Activated CD8-positive, alpha-beta memory T cell treated with anti-CD3 and anti-CD28 coated beads, Interleukin-2, amount 50 U/mL, for 24 hours (primary cell): ENCODE data around the gene CALY.

Source experiments
- DNase-seq: peaks from one replicate; pipeline ENCODE4 v3.0.0-alpha.2; 2020; ENCODE audit errors: extremely low read depth

Gene CALY

GRCh38 chr10:133366130-133366478 is 29.4 kb upstream of the CALY start:
- DNase-seq: no peak

GRCh38 chr10:133365461-133366129 is 28.9 kb upstream of the CALY start:
- DNase-seq: no peak

DNA sequence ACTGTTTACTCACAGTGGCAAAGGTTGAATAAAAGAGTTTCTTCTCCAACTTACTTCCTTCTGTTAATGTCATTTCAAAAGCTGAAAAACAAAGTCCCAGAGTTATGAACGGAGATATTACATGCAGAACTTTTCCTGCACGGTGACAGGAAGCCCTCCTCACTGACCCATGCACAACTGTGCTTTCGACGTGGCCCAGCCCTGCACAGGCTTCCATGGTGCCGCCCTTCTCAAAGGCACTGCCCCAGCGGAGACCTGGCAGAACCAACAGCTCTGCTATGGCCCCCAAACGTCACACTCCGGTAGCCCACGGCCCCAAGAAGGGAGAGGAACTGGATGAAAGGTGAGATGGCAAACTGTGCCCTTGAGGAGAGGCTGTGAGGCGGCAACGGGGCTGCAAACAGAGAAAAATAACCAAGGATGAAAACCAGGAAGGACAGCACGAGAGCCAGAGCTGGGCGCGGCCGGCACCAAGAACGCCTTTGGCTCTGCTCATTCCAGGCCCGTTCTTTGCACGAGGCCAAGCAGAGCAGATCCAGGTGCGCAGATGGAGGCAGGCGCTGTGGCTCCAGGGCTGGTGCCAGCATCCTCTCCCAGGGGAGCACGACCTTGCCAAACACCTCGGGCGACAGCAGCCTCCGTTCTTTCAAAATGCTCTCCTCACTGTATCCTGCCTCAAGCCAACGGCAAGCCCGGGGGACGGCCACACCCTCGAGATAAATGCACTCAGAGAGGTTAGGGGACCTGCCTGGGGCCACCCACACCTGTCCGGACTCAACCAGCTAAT is 28.1 kb upstream of the CALY start:
- no peak for DNase-seq

GRCh38 chr10:133362846-133363245 is 26.1 kb upstream of the CALY start:
- no peak for DNase-seq

DNA sequence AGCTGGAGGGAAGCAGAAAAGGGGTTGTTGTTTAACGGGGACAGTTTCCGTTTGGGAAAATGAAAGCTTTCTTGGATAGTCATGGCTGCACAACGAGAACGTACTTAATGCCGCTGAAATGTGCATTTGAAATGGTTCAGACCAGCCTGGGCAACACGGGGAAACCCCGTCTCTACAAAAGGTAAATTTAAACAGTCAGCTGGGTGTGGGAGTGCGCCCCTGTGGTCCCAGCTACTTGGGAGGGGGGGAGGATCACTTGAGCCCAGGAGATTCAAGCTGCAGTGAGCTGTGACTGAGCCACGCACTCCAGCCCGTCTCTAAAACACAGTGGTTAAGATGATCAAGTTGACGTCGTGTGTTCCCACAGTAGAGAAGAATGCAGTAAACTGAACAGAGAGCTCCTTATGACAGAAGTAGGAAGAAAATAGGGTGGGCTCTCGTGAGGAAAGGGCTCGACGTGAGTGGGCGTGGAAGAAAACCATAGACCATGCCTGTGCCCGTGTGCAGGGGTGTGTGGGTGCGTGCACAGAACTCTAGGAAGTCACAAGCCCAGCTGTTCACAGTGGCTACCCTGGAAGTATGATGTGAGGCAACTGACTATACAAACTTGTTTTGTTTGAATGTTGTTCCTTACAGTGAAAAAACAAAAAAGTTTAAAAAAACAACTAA is 25.2 kb upstream of the CALY start:
- no peak for DNase-seq

DNA sequence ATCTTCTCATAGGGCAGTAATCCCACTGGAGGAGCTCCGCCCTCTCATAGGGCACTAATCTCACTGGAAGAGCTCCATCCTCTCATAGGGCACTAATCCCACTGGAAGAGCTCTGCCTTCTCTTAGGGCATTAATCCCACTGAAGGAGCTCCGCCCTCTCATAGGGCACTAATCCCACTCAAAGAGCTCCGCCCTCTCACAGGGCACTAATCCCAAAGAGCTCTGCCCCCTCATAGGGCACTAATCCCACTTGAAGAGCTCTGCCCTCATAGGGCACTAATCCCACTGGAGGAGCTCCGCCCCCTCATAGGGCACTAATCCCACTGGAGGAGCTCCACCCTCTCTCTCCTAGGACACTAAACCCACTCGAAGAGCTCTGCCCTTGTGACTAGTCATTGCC is 24.5 kb upstream of the CALY start:
- no peak for DNase-seq

DNA sequence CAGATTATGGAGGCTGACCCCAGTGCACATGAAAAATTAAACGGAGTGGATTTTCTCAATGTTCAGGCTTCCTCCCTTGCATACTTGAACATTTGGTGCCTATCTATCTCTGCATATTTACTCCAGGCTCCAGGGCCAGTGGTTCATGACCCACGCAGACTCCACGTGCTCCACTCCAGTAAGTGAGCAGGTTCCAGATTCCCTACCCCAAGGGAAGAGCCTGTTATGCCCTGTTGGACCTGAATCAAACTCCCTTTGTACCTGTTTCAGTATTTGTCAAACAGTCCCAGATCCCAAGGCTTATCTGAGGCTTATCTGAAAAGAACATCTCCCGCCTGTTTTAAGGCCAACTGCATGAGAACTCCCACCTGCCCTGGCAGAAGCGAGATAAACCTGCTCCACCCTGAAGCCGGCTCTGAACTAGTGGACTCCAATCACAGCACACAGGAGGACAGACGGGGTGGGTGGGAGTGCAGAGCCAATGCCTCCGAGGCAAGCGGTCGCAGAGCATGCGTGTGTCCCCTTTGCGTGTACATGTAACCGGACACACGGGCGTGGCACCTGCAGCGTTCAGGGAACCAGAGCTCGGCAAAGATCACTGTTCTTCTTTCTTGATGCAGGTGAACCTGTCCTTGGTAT is 23.4 kb upstream of the CALY start:
- no peak for DNase-seq

- no peak for DNase-seq
These were observed 22.9 kb upstream of the CALY start for GRCh38 chr10:133359554-133359971.

DNA sequence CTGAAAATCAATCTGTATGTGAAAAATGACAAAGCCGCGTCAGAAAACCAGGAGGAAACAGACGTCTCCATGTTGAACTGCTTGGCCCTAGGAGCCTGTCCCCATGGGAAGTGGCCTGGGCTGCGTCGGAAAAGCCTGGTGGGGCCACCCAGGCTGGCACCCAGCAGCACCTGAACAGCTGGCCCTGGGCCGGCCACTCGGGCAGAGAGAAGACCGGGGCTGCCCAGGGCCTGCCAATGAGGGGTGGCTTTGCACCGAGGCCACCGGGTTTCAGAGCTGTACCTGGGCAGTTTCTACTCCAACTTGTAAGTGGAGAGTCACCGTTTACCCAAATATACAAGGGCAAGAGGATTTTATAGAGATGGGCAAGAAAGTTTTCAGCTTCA is 22.2 kb upstream of the CALY start:
- no peak for DNase-seq

DNA sequence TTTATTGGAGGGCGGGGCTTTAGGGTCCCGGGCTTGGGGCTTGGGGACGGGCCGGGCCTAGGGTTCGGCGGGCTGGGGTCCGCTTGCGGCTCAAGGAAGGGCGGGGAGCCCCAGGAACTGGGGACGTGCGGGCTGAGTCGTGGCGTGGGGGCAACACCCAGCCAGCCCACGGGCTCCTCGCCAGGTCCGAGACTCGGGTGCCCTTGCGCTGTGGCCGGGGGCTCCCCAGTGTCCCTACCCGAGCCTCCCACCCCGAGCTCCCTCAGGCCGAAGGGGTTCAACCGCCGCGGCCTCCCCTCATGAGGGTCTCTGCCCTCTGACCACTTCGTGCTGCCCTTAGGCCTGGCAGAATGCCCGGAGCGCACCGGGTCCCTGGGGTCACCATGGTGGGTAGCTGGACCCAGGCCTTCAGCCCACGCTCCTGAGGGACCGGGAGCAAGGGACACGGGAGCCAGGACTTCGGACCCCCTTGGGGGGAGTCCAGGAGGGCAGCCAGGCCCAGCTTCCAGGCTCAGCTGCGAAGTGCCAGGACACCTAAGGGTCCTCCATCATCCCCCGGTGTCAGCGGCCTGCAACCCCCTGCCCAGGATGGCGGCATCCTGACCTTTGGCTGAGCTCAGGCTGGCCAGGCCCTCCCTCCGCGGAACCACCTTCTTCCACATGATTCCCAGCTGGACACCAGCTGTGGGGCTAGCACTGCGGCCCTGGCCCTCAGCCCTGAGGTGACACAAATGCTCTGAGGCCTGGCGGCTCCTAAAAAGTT is 21.6 kb upstream of the CALY start:
- no peak for DNase-seq

DNA sequence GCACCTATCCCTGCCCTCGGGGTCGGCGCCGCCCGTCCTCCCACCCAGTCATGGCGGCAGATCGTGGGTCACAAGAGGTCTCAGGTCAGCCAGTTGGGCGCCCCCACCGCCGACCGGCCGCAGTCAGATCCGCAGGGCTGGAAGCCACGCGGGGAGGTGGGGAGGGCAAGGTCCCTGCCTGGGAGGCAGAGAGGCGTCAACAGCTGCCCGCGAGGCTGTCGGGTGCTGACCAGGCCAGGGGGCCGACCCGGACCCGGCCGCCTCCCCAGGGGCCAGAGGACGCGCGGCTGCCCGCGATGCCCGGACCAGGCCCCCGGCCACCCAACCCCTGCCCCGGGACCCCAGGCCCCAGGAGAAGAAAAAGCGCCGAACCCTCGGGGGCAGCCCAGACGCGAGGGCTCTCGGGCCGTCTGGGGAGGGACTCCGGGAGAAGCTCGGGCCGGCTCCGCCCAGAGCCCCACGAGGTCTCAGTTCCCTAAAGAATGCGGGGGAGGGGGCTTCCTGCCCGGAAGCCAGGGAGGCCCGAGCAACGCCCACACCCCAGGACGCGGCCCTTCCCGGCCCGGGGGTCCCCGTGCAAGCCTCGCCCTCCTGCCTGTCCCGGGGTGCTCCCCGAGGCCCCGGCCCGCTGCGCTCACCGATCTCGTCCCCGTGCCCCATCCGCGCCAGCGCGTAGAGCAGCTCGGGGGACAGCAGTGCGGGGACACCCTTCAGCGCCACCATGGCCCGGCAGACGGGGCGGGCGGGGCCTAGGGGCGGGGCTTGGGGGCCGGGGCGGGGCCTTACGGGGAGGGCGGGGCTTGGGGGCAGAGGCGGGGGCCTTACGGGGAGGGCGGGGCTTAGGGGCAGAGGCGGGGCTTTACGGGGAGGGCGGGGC is 20.8 kb upstream of the CALY start, which contains the start of gene FUOM:
Gene FUOM (minus strand): TSS at position 735 of the 877 bp plus-strand sequence. CDS start 12 bp downstream, at position 723.
- no peak for DNase-seq

GRCh38 chr10:133356549-133357284 is 20.0 kb upstream of the CALY start:
- no peak for DNase-seq

DNA sequence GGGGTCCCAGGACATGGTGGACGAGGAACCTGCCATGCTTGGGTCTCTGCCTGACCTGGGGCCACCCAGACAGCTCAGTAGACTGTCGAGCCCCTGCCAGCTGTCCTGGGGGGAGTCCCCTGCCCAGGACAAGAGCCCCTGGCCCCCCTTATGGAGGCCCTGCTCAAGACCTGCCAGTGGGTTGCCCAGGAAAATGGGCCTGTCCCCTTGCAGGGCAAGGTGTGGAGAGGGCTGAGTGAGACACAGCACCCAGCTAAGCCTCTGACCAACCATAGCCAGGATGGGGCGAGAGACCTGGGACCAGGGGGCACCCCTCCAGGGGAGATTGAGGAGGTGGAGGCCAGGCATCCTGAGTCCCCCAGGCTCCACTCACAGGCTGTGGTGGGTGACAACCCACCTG is 19.3 kb upstream of the CALY start:
- DNase-seq: no peak

GRCh38 chr10:133355266-133355665 is 18.6 kb upstream of the CALY start:
- no peak for DNase-seq

- DNase-seq: no peak
These were observed 18.1 kb upstream of the CALY start for GRCh38 chr10:133354672-133355240.

GRCh38 chr10:133353988-133354605 is 17.4 kb upstream of the CALY start:
- no peak for DNase-seq

DNA sequence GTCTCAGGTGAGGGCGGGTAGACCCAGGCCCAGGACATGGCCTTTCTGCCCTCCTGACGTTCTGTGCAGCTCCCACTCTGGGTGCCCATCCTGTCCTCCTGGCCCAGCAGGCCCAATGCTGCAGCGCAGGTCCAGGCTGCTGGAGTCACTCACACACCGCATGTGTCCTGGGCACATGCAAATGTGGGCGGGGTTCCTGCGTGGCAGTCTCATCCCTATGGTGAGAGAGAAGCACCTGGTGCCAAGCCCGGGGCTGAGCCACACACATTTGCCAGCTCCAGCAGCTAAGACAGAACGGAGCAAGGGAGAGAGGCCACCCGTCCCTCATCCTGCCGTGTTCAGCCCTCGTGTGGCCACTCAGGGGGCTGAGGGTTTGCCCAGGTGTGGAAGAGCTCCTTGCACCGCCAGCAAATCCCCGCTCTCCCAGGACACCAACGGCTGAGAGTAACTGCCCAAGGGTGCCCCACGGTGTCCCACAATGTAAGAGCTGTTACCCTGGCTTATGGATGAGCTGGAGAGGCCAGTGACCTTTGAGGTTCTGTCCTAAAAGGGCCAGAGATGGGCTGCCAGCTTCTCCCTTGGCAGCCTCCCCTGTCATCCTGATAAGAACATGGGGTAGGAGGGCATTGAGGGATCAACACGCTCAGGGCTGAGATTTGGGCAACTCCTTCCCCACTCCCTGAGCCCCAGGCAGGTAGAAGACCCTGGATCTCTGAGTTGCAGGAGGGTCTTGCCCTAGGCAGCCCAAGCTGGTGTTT is 16.7 kb upstream of the CALY start:
- no peak for DNase-seq
